GM18526 (cell line): ENCODE results near the gene CCDC70.

Source experiments
- POLR2A ChIP-seq: IDR thresholded peaks from 3 replicates; pipeline ENCODE4 v1.6.1; 2011; ENCODE audit not compliant: insufficient read length; ENCODE audit errors: extremely low read depth

Gene CCDC70

DNA sequence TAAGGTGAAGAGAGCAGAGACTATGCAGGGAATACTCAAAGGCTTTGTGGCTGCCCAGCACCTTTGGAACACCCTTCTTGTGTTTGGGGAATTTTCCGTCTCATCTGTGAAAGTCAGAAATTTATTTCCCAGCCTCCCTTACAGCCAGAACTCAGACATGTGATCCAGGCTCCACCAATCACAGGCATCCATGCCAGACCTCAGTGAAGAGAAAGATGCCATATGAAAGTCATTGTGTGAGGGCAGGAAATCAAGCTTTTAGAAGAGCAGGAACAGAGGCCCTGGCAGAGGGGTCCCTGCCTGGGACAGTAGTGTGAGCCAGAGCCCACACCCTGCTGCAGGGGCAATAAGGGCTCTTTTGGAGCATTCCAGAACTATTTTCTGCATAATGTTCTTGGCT, 12.1 kb downstream of the CCDC70 start:
- TF ChIP-seq POLR2A, result no peak

DNA sequence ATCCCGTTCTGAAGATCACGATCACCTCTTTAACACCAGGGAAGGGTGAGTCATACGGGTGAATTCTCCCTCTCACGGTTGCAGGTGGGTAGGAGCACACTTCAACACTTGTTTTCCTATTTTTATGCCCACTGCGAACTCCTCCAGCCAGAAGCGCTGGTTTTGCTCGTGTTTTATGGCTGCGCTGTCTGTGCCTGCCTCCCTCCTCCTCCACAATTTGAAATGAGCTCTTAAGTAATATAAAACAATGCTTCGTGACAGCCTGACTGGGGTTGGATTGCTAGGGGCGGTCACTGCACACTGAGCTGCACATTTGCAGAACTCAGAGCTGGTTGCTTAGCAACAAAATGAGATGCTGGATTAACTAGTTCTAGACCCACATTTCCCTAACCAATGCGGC, 12.9 kb downstream of the CCDC70 start:
- TF ChIP-seq POLR2A, result no peak

DNA sequence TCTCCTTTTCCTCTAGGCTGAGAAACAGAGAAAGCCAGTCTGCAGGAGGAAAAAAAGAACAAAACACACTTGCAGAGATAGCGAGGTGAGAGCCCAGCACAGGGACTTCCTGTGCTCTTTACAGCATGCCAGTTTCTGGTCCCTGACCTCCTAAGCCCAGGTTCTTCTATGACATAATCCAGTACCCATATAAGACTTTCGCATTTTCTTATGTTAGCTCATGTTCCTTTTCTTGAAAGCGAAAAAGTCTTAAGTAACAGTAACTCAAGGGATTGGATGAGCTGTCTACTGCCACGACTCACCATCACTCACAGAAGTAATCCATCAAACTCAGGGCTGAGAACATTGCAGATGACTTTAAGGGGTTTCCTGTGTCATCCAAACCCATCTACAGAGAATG, 17.4 kb downstream of the CCDC70 start:
- no peak for TF ChIP-seq POLR2A

DNA sequence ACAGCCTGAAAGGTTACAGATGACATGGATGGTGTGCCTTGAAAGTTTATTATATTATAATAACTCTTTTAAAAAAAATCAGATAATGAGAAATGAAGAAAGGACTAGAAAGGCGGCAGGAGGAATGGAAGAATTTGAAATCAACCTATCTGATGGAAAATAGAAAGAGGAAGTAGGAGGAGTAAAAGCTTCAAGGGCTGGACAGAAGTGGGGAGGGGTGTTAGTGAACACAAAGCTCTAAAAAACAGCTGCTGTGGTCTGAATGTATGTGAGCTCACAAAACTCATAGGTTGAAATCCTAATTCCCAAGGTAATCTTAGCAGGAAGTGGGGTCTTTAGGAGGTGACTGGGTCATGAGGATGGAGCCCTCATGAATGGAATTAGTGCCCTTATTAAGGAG, 19.5 kb downstream of the CCDC70 start:
- no peak for TF ChIP-seq POLR2A

DNA sequence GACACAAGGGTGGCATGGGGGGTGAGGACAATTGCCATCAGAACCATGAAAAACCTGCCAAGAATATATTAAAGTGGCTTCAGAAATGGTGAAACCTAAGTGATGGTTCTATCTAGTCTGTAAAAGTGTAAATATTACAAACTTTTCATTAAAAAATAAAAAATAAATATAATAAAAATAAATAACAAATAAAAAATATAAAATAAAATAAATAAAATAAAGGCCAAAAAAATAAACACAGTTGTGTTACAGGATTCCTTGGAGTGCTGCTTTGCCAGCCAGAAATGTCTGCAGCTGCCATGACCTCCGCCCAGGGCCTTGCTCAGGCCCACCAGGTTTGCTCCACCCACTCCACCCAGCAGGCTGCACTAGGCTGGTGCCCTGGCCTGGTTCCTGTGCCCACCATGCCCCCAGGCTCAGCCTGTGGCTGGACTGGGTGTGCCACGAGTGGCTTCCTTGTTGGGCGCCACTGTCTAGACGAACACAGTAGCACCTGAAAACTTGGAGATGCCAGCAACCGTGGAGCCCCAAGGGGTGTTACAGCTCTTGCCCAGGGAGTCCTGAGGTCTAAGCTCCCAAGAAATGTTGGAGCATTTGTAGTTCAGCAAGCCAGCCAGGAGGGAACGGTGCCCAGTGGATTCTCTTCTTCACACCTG, 20.9 kb downstream of the CCDC70 start:
- no peak for TF ChIP-seq POLR2A

DNA sequence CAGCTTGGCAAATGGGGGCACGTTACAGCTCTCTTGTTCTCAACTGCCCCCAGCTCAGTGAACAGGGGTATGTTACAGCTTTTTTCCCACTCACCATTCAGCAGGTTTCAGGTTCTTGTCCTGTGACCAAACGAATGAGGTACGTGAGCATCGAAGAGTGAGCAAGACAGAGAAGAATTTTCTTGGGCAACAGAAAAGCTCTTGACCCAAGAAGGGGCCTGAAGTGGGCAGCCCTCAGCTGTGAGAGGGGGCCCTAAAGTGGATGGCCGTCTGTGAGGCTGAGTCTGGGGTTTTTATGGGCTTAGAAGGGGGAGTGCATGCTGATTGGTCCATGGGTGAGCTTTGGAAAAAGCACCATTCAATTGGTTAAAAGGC, 21.4 kb downstream of the CCDC70 start:
- TF ChIP-seq POLR2A, result no peak

DNA sequence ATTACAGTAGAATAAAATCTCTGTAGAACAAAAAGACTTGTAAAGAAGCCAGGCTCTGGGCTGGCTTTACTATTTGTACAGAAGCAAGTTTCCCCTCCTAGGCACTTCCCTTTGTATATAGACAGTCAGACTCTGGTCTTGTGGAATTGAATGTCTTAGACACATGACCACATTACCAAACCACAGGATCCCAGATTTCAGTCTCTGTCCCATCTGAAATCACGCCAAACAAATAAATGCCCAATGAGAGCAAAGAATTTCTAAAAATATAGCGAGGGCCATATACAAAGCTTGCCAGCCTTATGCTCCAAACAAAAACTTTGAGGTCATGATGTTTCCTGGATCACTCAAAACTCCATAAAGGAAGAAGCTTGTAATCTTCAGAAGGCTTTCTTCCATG, 23.9 kb downstream of the CCDC70 start:
- no peak for TF ChIP-seq POLR2A

DNA sequence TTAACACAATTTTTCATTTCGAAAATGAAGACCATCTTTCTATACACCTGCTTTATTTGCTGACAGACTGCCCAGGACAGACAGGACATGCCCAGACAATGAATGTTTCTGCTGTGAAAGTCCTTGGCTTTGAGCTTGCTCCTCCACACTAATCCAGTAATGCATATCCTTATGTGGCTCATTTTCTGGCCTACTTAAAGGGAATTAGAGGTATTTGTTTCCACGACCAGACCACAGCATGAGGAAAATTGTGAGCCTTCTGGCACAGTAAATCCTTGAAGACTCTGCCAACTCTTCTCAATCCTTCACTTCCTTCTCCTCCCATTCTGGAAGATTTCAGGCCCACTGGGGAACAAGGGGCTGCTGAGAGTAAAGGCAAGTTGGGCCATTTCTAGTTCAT, 25.7 kb downstream of the CCDC70 start:
- no peak for TF ChIP-seq POLR2A

DNA sequence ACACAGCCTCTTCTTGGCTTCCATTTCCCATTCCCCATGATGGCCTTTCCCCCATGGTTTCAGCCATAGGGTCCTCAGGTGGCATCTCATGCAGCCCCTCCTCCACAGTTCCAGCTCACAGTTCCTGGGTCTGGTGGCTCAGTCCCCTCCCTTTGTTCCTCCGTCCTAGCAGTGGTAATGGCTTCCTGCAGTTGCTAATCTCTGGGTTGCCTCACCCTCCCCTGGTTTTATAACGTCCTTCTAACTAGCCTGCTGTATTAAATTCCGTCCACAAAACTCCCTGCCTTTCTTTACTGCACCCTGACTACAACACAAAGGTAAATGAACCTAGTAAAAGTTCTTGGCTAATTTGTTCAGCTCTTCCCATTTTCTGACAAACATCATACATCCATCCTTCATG, 30.9 kb downstream of the CCDC70 start:
- no peak for TF ChIP-seq POLR2A

DNA sequence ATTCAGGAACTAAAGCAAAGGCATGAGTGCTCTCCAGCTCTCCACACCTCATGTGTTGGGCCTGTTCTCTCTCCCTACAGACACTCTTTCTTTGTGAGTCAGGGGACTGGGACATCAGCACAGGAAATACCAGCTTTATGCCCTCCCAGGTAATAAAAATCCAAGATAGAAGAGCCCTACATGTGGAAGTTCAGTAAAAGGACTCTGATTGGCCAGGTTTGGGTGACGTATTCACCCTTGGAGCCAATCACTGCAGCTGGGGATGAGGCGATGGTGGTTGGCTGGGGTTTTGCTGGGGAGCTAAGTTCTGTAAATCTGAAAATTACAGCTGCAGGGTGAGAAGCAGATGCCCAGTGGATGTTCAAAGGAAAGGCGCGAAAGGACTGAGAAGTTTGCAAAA, 32.5 kb downstream of the CCDC70 start:
- TF ChIP-seq POLR2A, result no peak

DNA sequence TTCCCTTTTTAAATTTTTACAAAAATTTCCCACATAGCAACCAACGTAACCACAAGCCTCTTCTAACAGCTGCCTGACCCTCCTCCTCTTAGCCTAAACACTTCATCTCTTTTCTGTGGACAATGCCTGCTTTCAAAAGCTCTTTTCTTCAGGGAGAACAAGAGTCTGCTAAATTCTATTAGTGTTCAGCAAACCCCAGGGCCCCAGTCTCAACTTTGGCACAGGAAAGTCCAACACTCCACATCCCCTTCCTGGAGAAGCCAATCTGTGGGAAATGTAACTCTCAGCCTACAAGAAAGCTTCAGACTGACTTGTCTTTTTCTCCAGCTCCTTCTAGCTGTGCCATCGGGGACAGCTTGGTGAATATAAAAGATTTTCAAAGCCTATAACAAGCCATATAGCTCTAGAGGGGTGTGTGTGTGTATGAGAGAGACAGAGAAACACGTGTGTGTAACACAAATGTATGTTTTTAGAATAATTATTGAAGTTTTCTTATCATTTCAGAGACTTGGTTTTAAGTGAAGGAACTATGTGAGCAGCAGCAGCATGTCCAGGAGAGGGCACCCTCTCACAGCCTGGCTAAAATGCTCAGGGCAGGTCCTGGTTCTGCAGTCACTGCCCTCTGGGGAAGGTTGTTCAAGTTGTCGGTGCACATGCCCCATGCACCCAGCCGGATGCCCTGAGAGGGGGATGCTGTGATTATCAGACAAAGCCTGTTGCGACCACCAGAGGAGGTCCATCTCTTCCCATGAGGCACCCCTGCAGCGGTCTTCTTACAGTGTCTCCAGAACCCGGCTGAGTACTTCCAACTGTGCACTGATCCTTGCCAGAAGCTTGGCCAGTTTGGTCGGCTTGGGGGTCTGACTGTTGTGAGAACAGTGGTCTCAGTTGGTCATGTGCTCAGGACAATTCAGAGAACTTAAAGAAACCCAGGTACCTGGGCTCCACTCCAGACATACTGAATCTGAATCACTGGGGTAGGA, 34.4 kb downstream of the CCDC70 start:
- TF ChIP-seq POLR2A, result no peak

DNA sequence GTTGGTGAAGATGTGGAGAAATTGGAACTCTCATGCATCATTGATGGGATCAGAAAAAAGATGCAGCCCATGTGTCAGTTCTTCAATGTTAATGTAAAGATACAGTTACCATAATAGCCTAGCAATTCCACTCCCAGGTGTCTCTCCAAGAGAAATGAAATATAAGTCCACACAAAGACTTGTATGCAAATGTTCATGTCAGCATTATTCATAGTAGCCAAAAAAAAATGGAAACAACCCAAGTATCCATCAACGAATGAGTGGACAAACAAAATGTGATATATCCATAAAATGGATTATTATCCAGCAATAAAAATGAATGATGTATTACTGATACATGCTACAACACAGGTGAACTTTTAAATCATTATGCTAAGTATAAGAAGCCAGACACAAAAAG, 38.7 kb downstream of the CCDC70 start:
- no peak for TF ChIP-seq POLR2A

DNA sequence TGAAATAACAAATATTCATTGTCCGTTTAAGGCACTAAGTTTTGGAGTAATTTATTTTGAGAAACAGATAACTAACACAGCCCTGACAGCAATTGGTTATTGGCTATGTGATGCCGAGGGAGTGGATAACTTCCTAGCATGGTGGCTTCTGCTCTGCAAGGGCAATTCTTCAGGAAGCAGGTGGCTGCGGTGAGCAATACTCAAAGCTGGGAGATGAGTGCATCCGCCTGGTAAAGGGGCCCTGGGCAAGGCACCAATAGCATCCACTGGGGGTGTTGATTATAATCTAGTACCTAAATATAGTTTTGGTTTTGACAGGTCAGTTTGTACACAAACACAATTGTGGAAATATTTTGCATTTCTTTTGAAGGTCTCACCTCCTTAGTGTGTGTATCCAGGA, 41.0 kb downstream of the CCDC70 start:
- no peak for TF ChIP-seq POLR2A

DNA sequence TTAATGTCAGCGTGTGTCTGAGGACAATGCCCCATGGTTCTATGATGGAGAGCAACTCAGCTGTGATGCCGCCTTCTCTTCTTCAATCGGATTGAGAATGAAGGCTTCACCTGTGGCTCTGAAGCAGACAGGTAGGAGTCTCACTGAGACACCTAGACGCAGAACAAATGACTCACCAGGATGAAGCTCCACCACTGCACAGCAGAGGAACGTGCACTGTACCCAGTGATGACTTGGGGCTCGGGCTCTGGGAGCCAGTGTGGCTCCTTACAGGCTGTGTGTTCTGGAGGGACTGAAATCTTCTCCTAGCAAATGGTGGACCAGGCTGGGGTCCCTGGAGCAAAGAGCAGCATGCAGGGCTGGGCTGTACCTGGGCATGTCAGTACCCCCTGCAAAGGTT, 44.0 kb downstream of the CCDC70 start:
- no peak for TF ChIP-seq POLR2A

DNA sequence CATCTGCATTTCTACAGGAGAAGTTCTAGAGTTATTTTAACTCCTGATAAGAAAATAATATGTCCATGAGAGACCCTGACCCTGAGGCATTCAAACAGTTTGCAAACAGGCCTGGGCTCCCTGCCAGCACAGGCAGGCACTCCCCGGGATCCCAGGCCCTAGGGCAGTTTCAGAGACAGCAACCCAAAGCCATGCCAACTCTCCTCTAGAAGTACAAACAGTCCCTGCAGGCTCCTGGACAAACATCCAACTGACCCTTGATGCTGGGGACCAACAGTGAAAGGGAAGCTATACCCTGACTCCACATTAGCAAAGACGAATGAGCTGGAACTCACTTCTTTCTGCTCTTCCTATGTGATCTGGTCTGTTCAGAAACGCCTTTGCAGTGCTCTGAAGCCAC, 44.8 kb downstream of the CCDC70 start:
- TF ChIP-seq POLR2A, result no peak

DNA sequence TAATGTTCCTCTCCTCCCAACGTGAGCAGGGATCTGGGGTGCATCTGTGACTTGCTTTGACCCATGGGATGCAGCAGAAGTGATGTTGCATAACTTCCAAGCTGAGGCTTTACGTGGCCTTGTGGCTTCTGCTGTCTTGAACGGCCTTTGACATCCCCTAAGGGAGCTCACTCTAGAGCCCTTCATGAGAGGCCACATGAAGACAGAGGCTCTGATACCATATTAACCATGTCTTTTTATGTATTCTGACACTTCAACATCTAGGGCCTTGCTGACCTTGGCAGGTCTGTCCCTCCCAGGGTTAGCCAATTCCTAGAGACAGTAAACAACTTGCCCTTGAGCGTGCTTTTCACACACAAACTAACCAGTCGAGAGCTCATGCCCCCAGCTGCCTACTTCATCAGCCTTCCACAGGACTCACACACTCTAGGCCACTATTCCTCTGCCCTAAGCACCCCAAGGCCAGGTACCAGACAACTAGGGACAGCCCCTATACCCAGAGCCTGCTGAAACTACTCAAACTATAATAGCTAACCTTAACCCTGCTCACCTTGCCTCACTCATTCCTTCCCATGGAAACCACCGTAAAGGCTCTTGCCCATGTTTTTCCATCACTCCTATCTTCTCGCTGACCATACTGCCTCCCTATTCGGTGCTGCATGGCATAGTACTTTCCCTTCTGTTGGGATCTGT, 45.4 kb downstream of the CCDC70 start:
- no peak for TF ChIP-seq POLR2A
